HG02642 (cell line): ENCODE results near the gene PHACTR1.

Experiments used
- ATAC-seq: cut with Tn5 transposase; IDR thresholded peaks from one replicate; pipeline ENCODE4 v1.9.1; 2021; ENCODE audit warnings: mild to moderate bottlenecking; ENCODE audit not compliant: unreplicated experiment, poor library complexity

Gene PHACTR1

DNA sequence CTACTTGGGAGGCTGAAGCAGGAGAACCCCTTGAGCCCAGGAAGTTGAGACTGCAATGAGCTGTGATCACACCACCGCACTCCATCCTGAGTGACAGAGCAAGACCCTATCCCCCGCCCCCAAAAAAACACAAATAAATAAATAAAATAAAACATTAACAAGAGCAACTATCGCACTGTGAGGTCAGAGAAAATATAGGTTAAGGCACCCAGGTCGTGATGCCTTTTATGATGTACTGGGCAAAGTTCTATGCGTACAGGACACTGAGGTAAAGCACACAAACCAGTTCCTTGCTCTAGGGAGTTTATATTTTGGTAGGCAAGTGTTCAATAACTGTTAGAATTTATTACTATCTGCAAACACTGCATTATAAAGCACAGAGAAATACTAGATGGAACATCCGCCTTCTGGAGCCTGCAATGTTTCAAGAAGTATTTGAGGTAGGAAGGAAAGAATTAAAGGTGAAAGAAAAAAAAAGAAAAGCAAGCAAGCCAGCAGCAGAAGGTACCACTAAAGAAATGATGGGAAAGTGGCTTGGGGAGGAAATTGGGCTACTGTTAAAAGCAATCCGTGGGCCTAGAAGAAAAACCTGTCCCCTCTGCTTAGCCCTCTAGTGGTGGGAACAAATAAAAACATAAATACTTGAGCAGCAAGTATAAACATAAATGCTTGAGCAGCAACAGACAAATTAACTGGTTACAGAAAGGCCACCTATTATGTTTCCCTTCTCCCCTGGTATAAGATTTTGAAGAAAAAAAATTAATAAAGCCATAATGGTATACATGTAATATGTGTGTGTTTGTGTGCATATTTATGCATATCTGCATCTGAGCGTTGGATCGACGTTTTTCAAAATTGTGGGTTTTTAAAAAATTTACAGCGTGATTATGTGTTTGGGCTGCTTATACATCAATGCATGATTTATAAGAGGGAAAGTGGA lies 128.0 kb downstream of the PHACTR1 start:
- no peak for ATAC-seq

DNA sequence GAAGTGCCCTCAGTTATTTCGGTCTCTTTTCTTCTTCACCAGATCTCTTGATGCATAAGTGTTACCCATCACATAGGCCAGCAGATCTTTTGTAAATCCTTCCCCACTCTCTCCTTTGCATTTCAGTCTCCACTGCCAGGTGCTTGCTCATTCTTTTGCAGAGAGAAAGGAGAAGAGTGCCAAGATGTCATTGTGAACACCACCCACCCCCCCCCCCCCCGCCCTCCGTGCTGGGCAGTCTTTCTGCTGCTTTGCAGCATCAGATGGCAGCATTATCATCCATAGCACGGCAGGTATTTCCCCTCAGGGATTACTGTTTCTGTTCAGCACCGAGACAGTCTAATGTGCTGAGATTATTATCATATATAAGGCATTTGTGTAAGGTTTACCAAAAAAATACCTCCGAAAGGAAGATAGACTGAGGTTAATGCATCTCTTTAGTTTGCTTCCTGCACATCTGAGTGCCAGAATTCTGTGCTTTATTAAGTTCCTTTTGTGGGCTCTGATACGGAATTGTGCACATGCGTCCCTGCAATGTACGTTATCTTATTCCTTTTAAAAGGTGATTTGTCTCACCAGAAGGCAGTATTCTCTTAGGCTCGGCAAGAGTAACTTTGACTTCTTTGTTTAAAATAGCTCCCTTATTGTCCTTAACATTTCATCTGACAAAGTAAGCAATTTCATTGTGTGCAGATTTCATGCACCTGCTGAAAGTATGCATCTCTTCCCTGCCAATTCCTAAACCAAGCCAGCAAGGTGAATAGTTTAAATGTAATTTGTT lies 128.8 kb downstream of the PHACTR1 start:
- no peak for ATAC-seq

GRCh38 chr6:12848964-12849808 lies 132.6 kb downstream of the PHACTR1 start:
- ATAC-seq: no peak

- no peak for ATAC-seq
Measured at GRCh38 chr6:12849809-12850198, 133.2 kb downstream of the PHACTR1 start.

GRCh38 chr6:12851123-12851695 lies 134.6 kb downstream of the PHACTR1 start:
- ATAC-seq: no peak

- ATAC-seq: no peak
Measured at GRCh38 chr6:12861603-12862002, 145.0 kb downstream of the PHACTR1 start.

DNA sequence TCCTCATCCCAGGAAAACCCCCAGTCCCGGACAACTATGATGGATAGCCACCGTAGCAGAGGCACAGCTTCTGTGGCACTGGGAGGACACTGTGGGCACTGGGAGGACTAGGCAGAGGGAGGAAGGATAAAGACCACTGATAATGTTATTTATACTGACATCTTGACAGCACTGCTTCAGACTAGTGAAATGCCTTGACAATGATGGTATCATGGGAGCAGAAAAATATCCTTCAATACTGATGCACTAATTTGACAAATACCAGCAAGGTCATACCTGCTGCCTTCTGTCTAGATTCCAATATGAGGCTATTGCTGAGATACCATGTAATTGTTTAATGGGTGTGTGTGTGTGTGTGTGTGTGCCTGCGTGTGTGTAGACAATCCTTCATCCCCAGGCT lies 148.6 kb downstream of the PHACTR1 start:
- no peak for ATAC-seq

DNA sequence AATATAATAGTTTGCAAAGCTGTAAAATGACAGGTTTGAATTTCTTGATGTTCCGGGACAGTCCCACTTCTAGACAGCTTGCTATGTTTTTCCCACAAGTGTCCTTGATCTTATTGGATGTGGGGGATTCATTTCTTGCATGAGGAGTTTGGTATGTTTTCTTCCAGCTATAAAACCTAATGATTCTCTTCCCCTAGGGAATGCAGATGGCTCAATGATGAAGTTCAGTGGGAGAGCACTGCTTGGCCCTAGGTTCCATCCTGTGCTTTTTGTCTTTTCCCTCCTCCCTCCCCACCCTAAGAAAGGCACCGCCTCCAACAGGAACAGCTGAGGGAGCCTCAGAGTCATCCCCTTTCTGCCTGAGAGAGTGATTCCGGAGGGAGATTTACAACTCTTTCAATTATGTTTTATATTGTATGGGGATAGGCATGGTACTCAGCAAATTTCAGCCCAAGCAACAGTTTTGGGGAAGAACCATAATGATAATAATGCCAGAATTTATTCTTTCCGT lies 149.2 kb downstream of the PHACTR1 start:
- ATAC-seq: no peak

DNA sequence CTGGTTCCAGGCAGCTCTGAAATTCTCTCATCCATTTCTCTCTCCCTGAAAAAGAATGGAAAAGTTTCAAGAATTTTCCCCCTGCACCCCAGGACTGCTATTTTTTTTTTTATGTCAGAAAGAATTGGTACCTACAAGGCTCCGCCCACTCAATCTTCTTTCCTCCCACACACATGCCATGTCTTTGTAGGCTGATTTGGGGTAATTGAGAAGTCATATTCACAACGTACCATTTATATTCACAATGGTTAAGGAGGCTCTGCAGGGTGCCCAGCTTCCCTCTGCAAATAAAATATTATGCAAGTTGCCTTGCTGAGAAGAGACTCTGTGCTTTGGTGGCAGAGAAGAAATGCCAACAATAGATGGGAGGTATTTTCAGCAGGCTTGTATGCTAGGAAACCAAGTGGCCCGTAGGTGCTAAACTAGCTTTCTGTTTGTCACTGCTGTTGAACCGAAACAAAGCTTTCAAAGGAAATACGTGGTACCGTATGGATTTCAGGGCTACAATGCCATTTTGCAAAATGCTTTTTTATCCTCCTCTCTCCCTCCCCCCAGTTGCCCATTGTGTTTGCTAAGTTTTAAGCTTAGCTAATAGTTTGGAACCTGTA lies 150.0 kb downstream of the PHACTR1 start:
- no peak for ATAC-seq

DNA sequence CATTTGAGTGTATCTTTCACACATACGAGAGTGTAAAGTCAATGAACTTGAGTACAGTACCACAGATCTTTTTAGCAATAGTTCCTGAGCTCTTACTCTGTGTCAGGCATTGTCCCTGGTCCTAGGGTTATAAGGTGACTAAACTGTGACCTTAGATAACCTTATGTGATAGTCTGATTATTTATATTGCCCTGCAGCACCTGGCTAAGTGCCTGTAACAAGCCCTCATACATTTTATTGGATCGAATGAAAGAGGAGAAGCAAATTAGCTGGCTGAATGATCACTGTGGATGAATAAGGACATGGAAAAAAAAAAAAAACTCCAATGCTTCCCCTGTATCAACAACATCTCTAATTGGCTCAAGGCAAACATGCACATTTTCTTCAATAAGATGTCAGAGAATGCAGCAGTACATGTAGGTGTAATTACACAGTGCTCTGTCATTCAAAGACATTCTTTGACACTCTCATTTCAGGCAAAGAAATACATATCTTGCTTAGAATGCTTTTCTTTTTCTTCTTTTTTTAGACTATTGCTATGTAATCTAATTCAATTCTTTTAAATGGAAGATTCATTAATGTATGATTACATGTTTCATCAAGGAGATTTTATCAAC lies 153.4 kb downstream of the PHACTR1 start:
- no peak for ATAC-seq

GRCh38 chr6:12873691-12874090 lies 157.1 kb downstream of the PHACTR1 start:
- ATAC-seq: no peak

- ATAC-seq: no peak
Measured at GRCh38 chr6:12875051-12875450, 158.5 kb downstream of the PHACTR1 start.

DNA sequence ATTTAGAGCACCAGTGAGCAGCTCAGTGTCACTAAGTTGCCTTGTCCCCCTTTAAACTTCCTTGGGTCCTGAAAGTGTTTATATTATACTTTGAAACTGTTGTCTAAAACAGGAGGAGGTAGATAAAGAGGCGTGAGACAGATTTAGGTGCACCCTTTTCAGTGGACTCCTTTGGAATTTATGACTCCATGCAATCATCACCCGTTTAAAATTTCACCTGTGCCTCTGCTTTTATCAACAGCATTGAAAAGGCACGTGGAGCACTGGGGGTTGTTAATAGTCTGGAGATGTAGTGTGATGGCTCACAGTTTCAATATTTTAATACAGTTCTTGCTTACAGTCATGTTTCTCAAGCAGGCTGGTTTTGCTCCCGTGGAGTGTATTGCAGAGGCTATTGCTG lies 162.2 kb downstream of the PHACTR1 start:
- ATAC-seq: no peak

DNA sequence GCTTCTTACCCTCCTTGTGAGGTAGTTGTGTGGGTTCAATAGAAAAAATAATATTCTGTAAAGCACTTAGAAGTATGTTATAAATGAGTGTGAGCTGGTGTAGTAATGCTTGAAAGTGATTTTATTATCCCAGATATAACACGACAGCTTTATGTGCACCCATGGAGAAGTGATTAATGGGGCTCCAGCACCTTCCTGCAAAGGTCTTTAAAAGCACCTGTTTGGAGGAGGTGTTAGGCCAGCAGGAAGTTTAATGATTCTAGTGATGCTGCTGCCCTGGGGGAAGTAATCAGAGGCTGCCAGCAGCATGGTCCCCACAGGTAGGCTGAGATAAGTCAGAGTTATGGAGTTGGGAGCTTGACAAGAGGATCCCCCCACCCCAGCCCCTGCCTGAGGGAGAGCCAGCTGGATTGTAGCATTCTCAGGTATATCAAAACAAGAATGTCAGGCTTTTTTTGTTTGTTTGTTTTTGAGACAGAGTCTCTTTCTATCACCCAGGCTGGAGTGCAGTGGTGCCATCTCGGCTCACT lies 166.3 kb downstream of the PHACTR1 start:
- no peak for ATAC-seq

DNA sequence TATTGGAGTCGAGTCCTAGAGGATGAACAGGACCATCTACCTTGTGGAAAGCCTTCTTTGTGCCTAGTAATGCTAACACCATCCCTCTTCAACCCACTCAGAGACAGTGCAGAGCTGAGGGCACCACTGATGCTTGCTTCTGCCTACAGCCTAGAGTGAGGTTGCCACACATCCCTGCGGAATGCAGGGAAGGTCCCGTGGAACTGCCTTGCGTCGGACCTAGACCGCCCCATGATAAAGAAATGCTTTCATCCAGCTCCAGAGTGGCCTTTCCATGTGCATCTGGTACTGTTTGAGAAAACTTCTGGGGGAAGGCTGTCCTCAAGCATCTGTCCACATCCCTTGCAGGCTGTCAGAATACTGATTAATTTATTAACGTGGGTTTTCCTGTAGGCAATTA lies 168.4 kb downstream of the PHACTR1 start:
- no peak for ATAC-seq

- no peak for ATAC-seq
Measured at GRCh38 chr6:12886961-12887775, 170.6 kb downstream of the PHACTR1 start.

DNA sequence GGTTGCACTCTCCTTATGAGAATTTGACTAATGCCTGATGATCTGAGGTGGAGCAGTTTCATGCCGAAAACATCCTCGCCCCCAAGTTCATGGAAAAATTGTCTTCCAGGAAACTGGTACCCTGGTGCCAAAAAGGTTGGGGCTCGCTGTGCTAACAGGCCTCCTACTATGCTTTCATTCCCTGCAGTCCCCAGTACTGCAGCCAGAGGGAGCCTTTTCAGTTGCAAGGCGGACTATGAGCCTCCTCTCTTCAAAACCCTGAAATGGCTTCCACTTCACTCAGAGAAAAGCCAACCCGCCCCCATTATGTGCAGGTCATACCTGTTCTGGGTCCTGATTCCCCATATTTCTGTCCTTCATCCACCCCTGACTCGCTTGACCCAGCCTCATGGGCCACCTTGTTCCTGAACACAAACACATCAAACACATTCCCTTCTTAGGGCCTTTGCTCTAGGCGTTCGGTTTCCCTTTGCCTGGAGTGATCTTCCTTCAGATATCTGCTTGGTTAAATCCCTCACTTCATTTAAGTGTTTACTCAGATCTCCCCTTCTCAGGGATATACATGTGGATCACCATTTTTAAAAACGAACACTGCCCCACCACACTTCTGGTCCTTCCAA lies 173.7 kb downstream of the PHACTR1 start:
- no peak for ATAC-seq

DNA sequence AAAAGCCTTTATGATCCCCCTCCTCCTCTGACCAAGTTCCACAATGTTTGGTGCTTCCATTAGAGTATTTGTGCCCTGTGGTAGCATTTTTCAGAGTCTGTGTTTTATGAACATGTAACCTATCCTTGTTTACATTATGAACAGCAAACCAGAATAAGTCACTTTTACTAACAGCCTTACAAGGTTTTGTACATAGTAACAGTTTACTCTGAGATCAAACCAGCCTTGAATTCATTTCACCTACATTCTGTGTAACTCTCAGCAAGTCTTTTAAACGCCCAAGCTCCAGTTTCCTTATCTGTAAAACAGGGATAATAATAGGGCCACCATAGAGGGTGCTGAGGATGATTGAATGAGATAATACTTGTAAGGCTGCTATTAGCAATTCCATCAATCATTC lies 175.0 kb downstream of the PHACTR1 start:
- no peak for ATAC-seq
